Astrocyte (in vitro differentiated cells and primary cell): ENCODE measurements around the gene GGCX. TPM values are rescaled to one million over a fixed set of nuclear protein-coding genes. Genes with fewer than 3 reads are reported as not detected.

Experiments
- DNase-seq: peaks from one replicate; pipeline ENCODE4 v3.0.0-alpha.2; 2010; ENCODE audit warnings: low read depth
- FAIRE-seq: peaks from 2 replicates; lab custom pipeline; 2011; peaks lifted over from hg19 to GRCh38; lab: Jason Lieb, UNC
- H2AFZ ChIP-seq: 2 replicates; pipeline ENCODE4 v1.6.0; 2012; ENCODE audit warnings: low read depth, low read length, inconsistent platforms
- H3K27ac ChIP-seq: 2 replicates; pipeline ENCODE4 v1.5.1; 2011; ENCODE audit warnings: low read depth, low read length, inconsistent platforms
- H3K27me3 ChIP-seq: 2 replicates; pipeline ENCODE4 v1.6.0; 2011; ENCODE audit warnings: low read length, inconsistent platforms; ENCODE audit not compliant: insufficient read depth
- H3K36me3 ChIP-seq: 2 replicates; pipeline ENCODE4 v1.5.1; 2011; ENCODE audit warnings: low read length, inconsistent platforms; ENCODE audit not compliant: insufficient read depth
- H3K4me1 ChIP-seq: 2 replicates; pipeline ENCODE4 v1.5.1; 2011; ENCODE audit warnings: low read length, inconsistent platforms; ENCODE audit not compliant: insufficient read depth
- H3K4me2 ChIP-seq: 2 replicates; pipeline ENCODE4 v1.6.0; 2012; ENCODE audit warnings: low read length, inconsistent platforms
- H3K4me3 ChIP-seq: 2 replicates; pipeline ENCODE4 v1.5.1; 2011; ENCODE audit warnings: low read depth, mild to moderate bottlenecking, low read length, inconsistent platforms; ENCODE audit not compliant: insufficient read depth
- H3K79me2 ChIP-seq: 2 replicates; pipeline ENCODE4 v1.6.0; 2012; ENCODE audit warnings: mild to moderate bottlenecking, low read length, inconsistent platforms; ENCODE audit not compliant: insufficient read depth
- H3K9ac ChIP-seq: 2 replicates; pipeline ENCODE4 v1.6.0; 2012; ENCODE audit warnings: mild to moderate bottlenecking, low read length, inconsistent platforms
- H3K9me3 ChIP-seq: 2 replicates; pipeline ENCODE4 v1.5.1; 2012; ENCODE audit warnings: low read depth, mild to moderate bottlenecking, low read length, inconsistent platforms; ENCODE audit not compliant: insufficient read depth
- H4K20me1 ChIP-seq: 2 replicates; pipeline ENCODE4 v1.6.0; 2012; ENCODE audit warnings: low read length, inconsistent platforms; ENCODE audit not compliant: insufficient read depth
- H3K27ac Mint-ChIP-seq: one replicate; pipeline ENCODE4 v1.8.0; 2021; ENCODE audit warnings: mild to moderate bottlenecking, mixed read lengths; ENCODE audit not compliant: unreplicated experiment
- H3K27me3 Mint-ChIP-seq: one replicate; pipeline ENCODE4 v1.8.0; 2021; ENCODE audit warnings: low read depth, mixed read lengths; ENCODE audit not compliant: unreplicated experiment
- H3K36me3 Mint-ChIP-seq: one replicate; pipeline ENCODE4 v1.8.0; 2021; ENCODE audit warnings: low read depth, mixed read lengths; ENCODE audit not compliant: unreplicated experiment
- H3K4me1 Mint-ChIP-seq: one replicate; pipeline ENCODE4 v1.8.0; 2021; ENCODE audit warnings: low read depth, mixed read lengths; ENCODE audit not compliant: unreplicated experiment
- H3K4me3 Mint-ChIP-seq: one replicate; pipeline ENCODE4 v1.8.0; 2021; ENCODE audit warnings: mild to moderate bottlenecking, moderate library complexity, mixed read lengths; ENCODE audit not compliant: unreplicated experiment
- H3K9me3 Mint-ChIP-seq: one replicate; pipeline ENCODE4 v1.8.0; 2021; ENCODE audit warnings: mild to moderate bottlenecking, mixed read lengths; ENCODE audit not compliant: unreplicated experiment
- CTCF ChIP-seq: IDR thresholded peaks from 2 replicates; pipeline ENCODE4 v1.5.1; 2011; ENCODE audit warnings: low read depth, mild to moderate bottlenecking, inconsistent platforms, low read length, moderate library complexity; ENCODE audit not compliant: insufficient read depth
- EZH2 ChIP-seq: IDR thresholded peaks from 2 replicates; pipeline ENCODE4 v1.6.1; 2012; ENCODE audit warnings: mild to moderate bottlenecking, low read length, inconsistent platforms; ENCODE audit not compliant: insufficient read depth
- total RNA-seq: library from RNA; stranded (reverse); gene quantifications from 2 replicates; pipeline ENCODE4 v1.2.1, GENCODE V29; 2021

The GGCX gene
- total RNA-seq, 1 donor from 2014 or later, result 79.0 TPM

GRCh38 chr2:85553184-85553583 is 8.1 kb downstream of the GGCX start:
- no peak overlapping the region for H3K27ac ChIP-seq
- H3K4me3 ChIP-seq, result no peak overlapping the region
- no peaks in the 10 kb centered on the region for H3K9me3 ChIP-seq
- no peak overlapping the region for H3K9ac ChIP-seq
- peaks cover 24% of the 10 kb centered on the region for H3K36me3 Mint-ChIP-seq
- H3K4me2 ChIP-seq, result no peak overlapping the region
- H3K27me3 ChIP-seq, result no peaks in the 10 kb centered on the region
- no peak overlapping the region for H3K27ac Mint-ChIP-seq
- H3K4me3 Mint-ChIP-seq, result no peak overlapping the region
- TF ChIP-seq EZH2 (no peak), CTCF (no peak)
- H2AFZ ChIP-seq, result no peak overlapping the region
- peaks cover 50% of the 10 kb centered on the region for H3K36me3 ChIP-seq
- peaks cover 19% of the 10 kb centered on the region for H4K20me1 ChIP-seq
- peaks cover 10% of the 10 kb centered on the region for H3K4me1 ChIP-seq
- no peaks in the 10 kb centered on the region for H3K27me3 Mint-ChIP-seq
- DNase-seq (no peak), FAIRE-seq (no peak)
- H3K9me3 Mint-ChIP-seq, result no peaks in the 10 kb centered on the region
- H3K79me2 ChIP-seq, result peaks cover 16% of the 10 kb centered on the region
- peaks cover 21% of the 10 kb centered on the region for H3K4me1 Mint-ChIP-seq

GRCh38 chr2:85551698-85552678 is 9.3 kb downstream of the GGCX start:
- DNase-seq (no peak), FAIRE-seq (peak; percentile 67)
- Histone ChIP-seq H3K9me3 (no peaks in the 10 kb centered on the region), H3K4me3 (no peak overlapping the region), H3K36me3 (peaks cover 52% of the 10 kb centered on the region), H3K4me1 (peaks cover 10% of the 10 kb centered on the region), H2AFZ (no peak overlapping the region), H3K79me2 (peaks cover 7% of the 10 kb centered on the region), H4K20me1 (peaks cover 22% of the 10 kb centered on the region), H3K27ac (no peak overlapping the region), H3K9ac (no peak overlapping the region), H3K4me2 (no peak overlapping the region), H3K27me3 (no peaks in the 10 kb centered on the region)
- TF ChIP-seq EZH2, result no peak
- TF ChIP-seq CTCF, result peak; percentile 98
- H3K27ac Mint-ChIP-seq, result no peak overlapping the region
- H3K27me3 Mint-ChIP-seq, result no peaks in the 10 kb centered on the region
- peaks cover 24% of the 10 kb centered on the region for H3K36me3 Mint-ChIP-seq
- peak overlapping the region; percentile 18 for H3K4me3 Mint-ChIP-seq
- peaks cover 21% of the 10 kb centered on the region for H3K4me1 Mint-ChIP-seq
- no peaks in the 10 kb centered on the region for H3K9me3 Mint-ChIP-seq

GRCh38 chr2:85550486-85550885 is 10.8 kb downstream of the GGCX start:
- Mint-ChIP-seq H3K27me3 (no peaks in the 10 kb centered on the region), H3K36me3 (peaks cover 31% of the 10 kb centered on the region), H3K9me3 (no peaks in the 10 kb centered on the region), H3K27ac (peak overlapping the region; percentile 83), H3K4me1 (peaks cover 21% of the 10 kb centered on the region), H3K4me3 (peak overlapping the region; percentile 45)
- H3K27ac ChIP-seq, result peak overlapping the region; percentile 65
- peak overlapping the region; percentile 66 for H3K4me2 ChIP-seq
- H2AFZ ChIP-seq, result no peak overlapping the region
- peaks cover 26% of the 10 kb centered on the region for H4K20me1 ChIP-seq
- no peaks in the 10 kb centered on the region for H3K9me3 ChIP-seq
- H3K4me3 ChIP-seq, result no peak overlapping the region
- FAIRE-seq (no peak), DNase-seq (no peak)
- no peaks in the 10 kb centered on the region for H3K27me3 ChIP-seq
- no peaks in the 10 kb centered on the region for H3K79me2 ChIP-seq
- peaks cover 58% of the 10 kb centered on the region for H3K36me3 ChIP-seq
- no peak for TF ChIP-seq CTCF
- no peak for TF ChIP-seq EZH2
- H3K9ac ChIP-seq, result peak overlapping the region; percentile 51
- H3K4me1 ChIP-seq, result peaks cover 10% of the 10 kb centered on the region
